ENCODE data around the gene CHID1. TPM values are rescaled to one million over a fixed set of nuclear protein-coding genes. Genes with fewer than 3 reads are reported as not detected.
A peak's percentile ranks its signal among the peaks of the same experiment; 100 is the strongest.

Gene CHID1
- total and polyA plus RNA-seq, 9 of the 15 experiments (the other 6 are each of a cell fraction or from before 2014, with no cell fraction given) = 15.1 to 108 (median 39.8) TPM

DNA sequence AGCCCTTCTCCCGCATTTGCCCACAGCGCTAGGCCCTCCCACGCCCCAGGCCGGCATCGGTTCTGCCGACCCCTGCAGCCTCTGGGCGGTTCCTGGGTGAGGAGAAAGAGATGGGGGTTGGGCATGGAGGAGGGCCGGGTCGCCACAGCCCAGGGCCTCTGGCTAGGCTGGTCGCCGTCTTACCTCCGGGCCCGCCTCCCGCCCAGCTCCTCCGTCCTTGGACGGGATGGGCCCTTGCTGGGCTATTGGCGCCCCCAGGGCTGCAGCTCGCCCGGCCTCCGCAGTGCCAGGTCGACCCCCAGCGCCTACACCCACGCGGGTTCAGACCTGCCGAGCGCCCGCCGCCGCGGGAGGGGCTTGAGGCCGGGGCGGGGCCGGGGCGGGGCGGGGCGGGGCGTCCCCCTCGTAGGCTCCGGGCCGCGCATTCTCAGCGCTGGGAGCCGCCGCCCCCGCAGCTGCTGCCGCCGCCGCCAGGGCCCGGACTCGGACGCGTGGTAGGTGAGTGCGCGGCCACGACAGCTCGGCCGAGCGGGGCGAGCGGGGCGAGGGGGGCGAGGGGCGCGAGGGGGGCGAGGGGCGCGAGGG lies 78.0 kb downstream of the CHID1 start, which contains the start of gene CD151 (continued):
- no peak for TF ChIP-seq EP300 (IDR thresholded peaks at IDR 0.05; ENCODE audit: low read length)
- TF ChIP-seq TCF3 (CRISPR knock-in tag; IDR thresholded peaks at IDR 0.05) = no peak
- TF ChIP-seq, protein P1, sequence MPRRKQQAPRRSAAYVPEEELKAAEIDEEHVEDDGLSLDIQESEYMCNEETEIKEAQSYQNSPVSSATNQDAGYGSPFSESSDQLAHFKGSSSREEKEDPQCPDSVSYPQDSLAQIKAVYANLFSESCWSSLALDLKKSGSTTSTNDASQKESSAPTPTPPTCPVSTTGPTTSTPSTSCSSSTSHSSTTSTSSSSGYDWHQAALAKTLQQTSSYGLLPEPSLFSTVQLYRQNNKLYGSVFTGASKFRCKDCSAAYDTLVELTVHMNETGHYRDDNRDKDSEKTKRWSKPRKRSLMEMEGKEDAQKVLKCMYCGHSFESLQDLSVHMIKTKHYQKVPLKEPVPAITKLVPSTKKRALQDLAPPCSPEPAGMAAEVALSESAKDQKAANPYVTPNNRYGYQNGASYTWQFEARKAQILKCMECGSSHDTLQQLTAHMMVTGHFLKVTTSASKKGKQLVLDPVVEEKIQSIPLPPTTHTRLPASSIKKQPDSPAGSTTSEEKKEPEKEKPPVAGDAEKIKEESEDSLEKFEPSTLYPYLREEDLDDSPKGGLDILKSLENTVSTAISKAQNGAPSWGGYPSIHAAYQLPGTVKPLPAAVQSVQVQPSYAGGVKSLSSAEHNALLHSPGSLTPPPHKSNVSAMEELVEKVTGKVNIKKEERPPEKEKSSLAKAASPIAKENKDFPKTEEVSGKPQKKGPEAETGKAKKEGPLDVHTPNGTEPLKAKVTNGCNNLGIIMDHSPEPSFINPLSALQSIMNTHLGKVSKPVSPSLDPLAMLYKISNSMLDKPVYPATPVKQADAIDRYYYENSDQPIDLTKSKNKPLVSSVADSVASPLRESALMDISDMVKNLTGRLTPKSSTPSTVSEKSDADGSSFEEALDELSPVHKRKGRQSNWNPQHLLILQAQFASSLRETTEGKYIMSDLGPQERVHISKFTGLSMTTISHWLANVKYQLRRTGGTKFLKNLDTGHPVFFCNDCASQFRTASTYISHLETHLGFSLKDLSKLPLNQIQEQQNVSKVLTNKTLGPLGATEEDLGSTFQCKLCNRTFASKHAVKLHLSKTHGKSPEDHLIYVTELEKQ (CRISPR knock-in tag; IDR thresholded peaks at IDR 0.05) = no peak
- TF ChIP-seq, protein P2, sequence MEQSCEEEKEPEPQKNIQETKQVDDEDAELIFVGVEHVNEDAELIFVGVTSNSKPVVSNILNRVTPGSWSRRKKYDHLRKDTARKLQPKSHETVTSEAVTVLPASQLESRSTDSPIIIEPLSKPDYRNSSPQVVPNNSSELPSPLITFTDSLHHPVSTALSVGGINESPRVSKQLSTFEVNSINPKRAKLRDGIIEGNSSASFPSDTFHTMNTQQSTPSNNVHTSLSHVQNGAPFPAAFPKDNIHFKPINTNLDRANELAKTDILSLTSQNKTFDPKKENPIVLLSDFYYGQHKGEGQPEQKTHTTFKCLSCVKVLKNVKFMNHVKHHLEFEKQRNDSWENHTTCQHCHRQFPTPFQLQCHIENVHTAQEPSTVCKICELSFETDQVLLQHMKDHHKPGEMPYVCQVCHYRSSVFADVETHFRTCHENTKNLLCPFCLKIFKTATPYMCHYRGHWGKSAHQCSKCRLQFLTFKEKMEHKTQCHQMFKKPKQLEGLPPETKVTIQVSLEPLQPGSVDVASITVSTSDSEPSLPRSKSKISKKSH (CRISPR knock-in tag; IDR thresholded peaks at IDR 0.05) = no peak
- TF ChIP-seq FOXM1 (IDR thresholded peaks at IDR 0.05; ENCODE audit: low read depth) = no peak
- no peak for TF ChIP-seq FOXM1 (CRISPR knock-in tag; IDR thresholded peaks at IDR 0.05; ENCODE audit: low read depth)
- TF ChIP-seq ZNF79 (CRISPR knock-in tag; IDR thresholded peaks at IDR 0.05; ENCODE audit: low read depth) = no peak
- no peak for TF ChIP-seq EWSR1 (IDR thresholded peaks at IDR 0.05; ENCODE audit: borderline replicate concordance, low read depth, partially characterized antibody)
- no peak for TF ChIP-seq KHSRP (IDR thresholded peaks at IDR 0.05)
- no peak for TF ChIP-seq ZNF121 (CRISPR knock-in tag; conservative IDR thresholded peaks at IDR 0.05)
- no peak for TF ChIP-seq POLR2H (tag; IDR thresholded peaks at IDR 0.05; ENCODE audit: low read depth)
- TF ChIP-seq HDAC2 (IDR thresholded peaks at IDR 0.05) = no peak
- TF ChIP-seq, protein P3, sequence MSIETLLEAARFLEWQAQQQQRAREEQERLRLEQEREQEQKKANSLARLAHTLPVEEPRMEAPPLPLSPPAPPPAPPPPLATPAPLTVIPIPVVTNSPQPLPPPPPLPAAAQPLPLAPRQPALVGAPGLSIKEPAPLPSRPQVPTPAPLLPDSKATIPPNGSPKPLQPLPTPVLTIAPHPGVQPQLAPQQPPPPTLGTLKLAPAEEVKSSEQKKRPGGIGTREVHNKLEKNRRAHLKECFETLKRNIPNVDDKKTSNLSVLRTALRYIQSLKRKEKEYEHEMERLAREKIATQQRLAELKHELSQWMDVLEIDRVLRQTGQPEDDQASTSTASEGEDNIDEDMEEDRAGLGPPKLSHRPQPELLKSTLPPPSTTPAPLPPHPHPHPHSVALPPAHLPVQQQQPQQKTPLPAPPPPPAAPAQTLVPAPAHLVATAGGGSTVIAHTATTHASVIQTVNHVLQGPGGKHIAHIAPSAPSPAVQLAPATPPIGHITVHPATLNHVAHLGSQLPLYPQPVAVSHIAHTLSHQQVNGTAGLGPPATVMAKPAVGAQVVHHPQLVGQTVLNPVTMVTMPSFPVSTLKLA (conservative IDR thresholded peaks at IDR 0.05) = peak in 1 of 2 experiments; percentile 31; a peak in 1 of 4 replicates
- TF ChIP-seq FOXP1 (CRISPR knock-in tag; IDR thresholded peaks at IDR 0.05) = peak; percentile 54; the same call in 1 of the 2 replicates
- TF ChIP-seq, protein P4, sequence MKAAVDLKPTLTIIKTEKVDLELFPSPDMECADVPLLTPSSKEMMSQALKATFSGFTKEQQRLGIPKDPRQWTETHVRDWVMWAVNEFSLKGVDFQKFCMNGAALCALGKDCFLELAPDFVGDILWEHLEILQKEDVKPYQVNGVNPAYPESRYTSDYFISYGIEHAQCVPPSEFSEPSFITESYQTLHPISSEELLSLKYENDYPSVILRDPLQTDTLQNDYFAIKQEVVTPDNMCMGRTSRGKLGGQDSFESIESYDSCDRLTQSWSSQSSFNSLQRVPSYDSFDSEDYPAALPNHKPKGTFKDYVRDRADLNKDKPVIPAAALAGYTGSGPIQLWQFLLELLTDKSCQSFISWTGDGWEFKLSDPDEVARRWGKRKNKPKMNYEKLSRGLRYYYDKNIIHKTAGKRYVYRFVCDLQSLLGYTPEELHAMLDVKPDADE (conservative IDR thresholded peaks at IDR 0.05; ENCODE audit: control insufficient read depth, low read depth, low read length) = no peak
- TF ChIP-seq, protein P5, sequence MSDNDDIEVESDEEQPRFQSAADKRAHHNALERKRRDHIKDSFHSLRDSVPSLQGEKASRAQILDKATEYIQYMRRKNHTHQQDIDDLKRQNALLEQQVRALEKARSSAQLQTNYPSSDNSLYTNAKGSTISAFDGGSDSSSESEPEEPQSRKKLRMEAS (CRISPR knock-in tag; IDR thresholded peaks at IDR 0.05) = peak; percentile 29; the same call in 1 of the 2 replicates
- TF ChIP-seq, protein P6, sequence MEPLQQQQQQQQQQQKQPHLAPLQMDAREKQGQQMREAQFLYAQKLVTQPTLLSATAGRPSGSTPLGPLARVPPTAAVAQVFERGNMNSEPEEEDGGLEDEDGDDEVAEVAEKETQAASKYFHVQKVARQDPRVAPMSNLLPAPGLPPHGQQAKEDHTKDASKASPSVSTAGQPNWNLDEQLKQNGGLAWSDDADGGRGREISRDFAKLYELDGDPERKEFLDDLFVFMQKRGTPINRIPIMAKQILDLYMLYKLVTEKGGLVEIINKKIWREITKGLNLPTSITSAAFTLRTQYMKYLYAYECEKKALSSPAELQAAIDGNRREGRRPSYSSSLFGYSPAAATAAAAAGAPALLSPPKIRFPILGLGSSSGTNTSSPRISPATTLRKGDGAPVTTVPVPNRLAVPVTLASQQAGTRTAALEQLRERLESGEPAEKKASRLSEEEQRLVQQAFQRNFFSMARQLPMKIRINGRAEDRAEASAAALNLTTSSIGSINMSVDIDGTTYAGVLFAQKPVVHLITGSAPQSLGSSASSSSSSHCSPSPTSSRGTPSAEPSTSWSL (CRISPR knock-in tag; IDR thresholded peaks at IDR 0.05; ENCODE audit: borderline replicate concordance) = no peak
- no peak for TF ChIP-seq TRIM24 (IDR thresholded peaks at IDR 0.05)
- TF ChIP-seq DIDO1 (tag; IDR thresholded peaks at IDR 0.05; ENCODE audit: low read depth) = no peak
